Karpas-422 (cell line): ENCODE measurements around the gene KCNQ1. TPM values are rescaled to one million over a fixed set of nuclear protein-coding genes. Genes with fewer than 3 reads are reported as not detected.

ENCODE experiments used
- DNase-seq: peaks from one replicate; pipeline ENCODE4 v3.0.0-alpha.2; 2015
- H2AFZ ChIP-seq: fragments of 200-600 bp; sonication (generic); 2 replicates; pipeline ENCODE4 v1.6.1; 2014; ENCODE audit warnings: antibody characterized with exemption, low read length, mixed read lengths
- H3K27ac ChIP-seq: fragments of 200-600 bp; sonication (generic); 2 replicates; pipeline ENCODE4 v1.5.1; 2014; ENCODE audit warnings: mild to moderate bottlenecking, low read length, moderate library complexity
- H3K27me3 ChIP-seq: fragments of 200-600 bp; sonication (generic); 2 replicates; pipeline ENCODE4 v1.6.1; 2014; ENCODE audit warnings: low read length, mixed read lengths
- H3K36me3 ChIP-seq: fragments of 200-600 bp; sonication (generic); 2 replicates; pipeline ENCODE4 v1.6.1; 2014; ENCODE audit warnings: low read length, mixed read lengths; ENCODE audit not compliant: insufficient read depth
- H3K4me1 ChIP-seq: fragments of 200-600 bp; sonication (generic); 2 replicates; pipeline ENCODE4 v1.6.1; 2014; ENCODE audit warnings: mild to moderate bottlenecking, low read length, mixed read lengths
- H3K4me2 ChIP-seq: fragments of 200-600 bp; sonication (generic); 2 replicates; pipeline ENCODE4 v1.6.1; 2014; ENCODE audit warnings: low read length, low read depth, mild to moderate bottlenecking; ENCODE audit not compliant: poor library complexity, severe bottlenecking
- H3K4me3 ChIP-seq: fragments of 200-600 bp; sonication (generic); 2 replicates; pipeline ENCODE4 v1.5.1; 2014; ENCODE audit warnings: mild to moderate bottlenecking, antibody characterized with exemption, low read length, mixed read lengths
- H3K79me2 ChIP-seq: fragments of 200-600 bp; sonication (generic); 2 replicates; pipeline ENCODE4 v1.6.1; 2014; ENCODE audit warnings: mild to moderate bottlenecking, low read length, mixed read lengths
- H3K9ac ChIP-seq: fragments of 200-600 bp; sonication (generic); 2 replicates; pipeline ENCODE4 v1.6.0; 2014; ENCODE audit warnings: low read length
- H3K9me2 ChIP-seq: fragments of 200-600 bp; sonication (generic), shearing (Covaris generic); replicated peaks from 2 replicates; pipeline ENCODE4 v1.6.0; 2014; ENCODE audit warnings: mild to moderate bottlenecking, low read length, moderate library complexity; ENCODE audit not compliant: insufficient read depth
- H3K9me3 ChIP-seq: fragments of 300-700, 200-600 bp; sonication (generic); 2 replicates; pipeline ENCODE4 v1.6.1; 2014; ENCODE audit warnings: low read length, mixed read lengths
- H4K20me1 ChIP-seq: fragments of 200-600 bp; sonication (generic); 2 replicates; pipeline ENCODE4 v1.6.1; 2014; ENCODE audit warnings: mild to moderate bottlenecking, antibody characterized with exemption, low read length, low read depth; ENCODE audit not compliant: insufficient read depth
- total RNA-seq: library from RNA; depleted of rRNA; stranded (reverse); fragments of >200 nt; shearing (Covaris generic); gene quantifications from 2 replicates; pipeline ENCODE4 v1.2.3, GENCODE V29; 2014; ENCODE audit warnings: low replicate concordance

Gene KCNQ1
- total RNA-seq, 1 experiment from 2014 or later, result not detected

- Histone ChIP-seq H3K9ac (no peak overlapping the region), H3K9me2 (no peaks in the 10 kb centered on the region), H3K27me3 (no peaks in the 10 kb centered on the region), H4K20me1 (no peaks in the 10 kb centered on the region), H2AFZ (no peak overlapping the region), H3K27ac (no peak overlapping the region), H3K9me3 (no peaks in the 10 kb centered on the region), H3K79me2 (no peaks in the 10 kb centered on the region), H3K36me3 (no peaks in the 10 kb centered on the region), H3K4me2 (no peak overlapping the region), H3K4me3 (no peak overlapping the region), H3K4me1 (no peaks in the 10 kb centered on the region)
- DNase-seq, result no peak
Observed at GRCh38 chr11:2577031-2577990, 132.5 kb downstream of the KCNQ1 start.

DNA sequence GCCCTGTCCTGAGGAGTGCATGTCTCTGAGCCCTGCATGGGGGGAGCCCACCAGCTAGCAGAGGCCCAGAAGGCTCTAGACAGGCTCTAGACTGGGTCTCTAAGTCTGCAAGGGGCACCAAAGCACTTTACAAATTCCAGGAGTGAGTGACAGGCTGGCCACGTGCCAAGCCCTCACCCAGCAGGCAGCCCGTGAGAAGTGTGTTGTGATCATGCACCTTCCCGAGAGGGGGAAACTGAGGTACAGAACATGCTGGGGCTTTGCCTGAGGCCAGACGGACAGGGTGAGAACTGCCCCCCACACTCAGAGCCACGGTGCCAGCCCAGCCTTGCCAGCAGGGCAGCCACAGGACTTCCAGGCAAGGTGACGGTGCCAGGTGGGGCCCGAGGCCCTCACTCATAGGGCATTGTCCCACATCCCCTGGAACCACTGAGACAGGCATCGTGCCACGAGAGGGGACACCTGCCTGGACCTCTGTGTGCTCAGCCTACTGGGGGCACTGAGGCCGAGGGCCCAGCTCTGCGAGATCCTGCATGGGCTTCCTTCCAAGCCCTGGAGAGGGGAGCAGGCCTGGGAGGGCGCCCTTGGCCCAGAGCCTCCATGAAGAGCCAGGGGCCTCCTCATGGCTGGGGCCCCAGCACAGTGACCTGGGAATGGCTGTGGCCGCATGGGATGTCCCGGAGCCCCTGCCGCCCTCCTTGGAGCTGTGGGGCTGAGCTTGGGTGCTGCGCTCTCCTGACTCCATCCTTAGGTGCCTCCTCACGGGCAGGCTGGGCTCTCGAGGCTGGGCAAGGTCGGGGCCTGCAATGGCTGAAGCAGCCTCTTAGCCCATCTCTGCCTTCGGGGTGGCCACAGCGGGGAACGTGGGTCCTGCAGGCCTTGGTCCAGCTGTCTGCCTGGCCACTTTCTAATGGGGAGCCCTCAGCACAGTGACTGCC, 133.5 kb downstream of the KCNQ1 start:
- DNase-seq, result no peak
- no peak overlapping the region for H3K27ac ChIP-seq
- H3K9me2 ChIP-seq, result no peaks in the 10 kb centered on the region
- no peaks in the 10 kb centered on the region for H3K27me3 ChIP-seq
- H3K79me2 ChIP-seq, result no peaks in the 10 kb centered on the region
- no peaks in the 10 kb centered on the region for H3K4me1 ChIP-seq
- H3K4me2 ChIP-seq, result no peak overlapping the region
- H3K36me3 ChIP-seq, result no peaks in the 10 kb centered on the region
- H2AFZ ChIP-seq, result no peak overlapping the region
- no peak overlapping the region for H3K4me3 ChIP-seq
- no peaks in the 10 kb centered on the region for H4K20me1 ChIP-seq
- H3K9ac ChIP-seq, result no peak overlapping the region
- H3K9me3 ChIP-seq, result no peaks in the 10 kb centered on the region

DNA sequence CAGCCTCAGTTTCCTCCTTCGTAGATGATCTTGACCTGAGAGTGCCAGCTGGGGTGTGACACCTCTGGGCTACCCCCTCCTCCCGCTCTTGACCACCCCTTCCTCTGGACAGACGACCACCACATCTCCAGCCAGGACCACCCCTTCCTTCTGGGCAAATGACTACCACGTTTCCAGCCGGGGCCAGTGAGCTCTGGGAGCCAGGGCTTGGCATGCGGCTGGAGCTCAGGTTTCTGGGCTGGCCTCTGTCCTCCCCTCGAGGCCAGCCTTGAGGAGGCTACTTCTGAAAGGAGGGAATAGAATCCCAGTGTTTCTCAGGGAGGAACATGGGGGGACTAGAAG, 134.1 kb downstream of the KCNQ1 start:
- no peaks in the 10 kb centered on the region for H3K79me2 ChIP-seq
- H2AFZ ChIP-seq, result no peak overlapping the region
- H3K36me3 ChIP-seq, result no peaks in the 10 kb centered on the region
- no peak overlapping the region for H3K9ac ChIP-seq
- no peak overlapping the region for H3K27ac ChIP-seq
- no peaks in the 10 kb centered on the region for H3K4me1 ChIP-seq
- no peak for DNase-seq
- no peaks in the 10 kb centered on the region for H3K9me3 ChIP-seq
- H3K4me3 ChIP-seq, result no peak overlapping the region
- no peaks in the 10 kb centered on the region for H3K9me2 ChIP-seq
- H4K20me1 ChIP-seq, result no peaks in the 10 kb centered on the region
- H3K4me2 ChIP-seq, result no peak overlapping the region
- H3K27me3 ChIP-seq, result no peaks in the 10 kb centered on the region

DNA sequence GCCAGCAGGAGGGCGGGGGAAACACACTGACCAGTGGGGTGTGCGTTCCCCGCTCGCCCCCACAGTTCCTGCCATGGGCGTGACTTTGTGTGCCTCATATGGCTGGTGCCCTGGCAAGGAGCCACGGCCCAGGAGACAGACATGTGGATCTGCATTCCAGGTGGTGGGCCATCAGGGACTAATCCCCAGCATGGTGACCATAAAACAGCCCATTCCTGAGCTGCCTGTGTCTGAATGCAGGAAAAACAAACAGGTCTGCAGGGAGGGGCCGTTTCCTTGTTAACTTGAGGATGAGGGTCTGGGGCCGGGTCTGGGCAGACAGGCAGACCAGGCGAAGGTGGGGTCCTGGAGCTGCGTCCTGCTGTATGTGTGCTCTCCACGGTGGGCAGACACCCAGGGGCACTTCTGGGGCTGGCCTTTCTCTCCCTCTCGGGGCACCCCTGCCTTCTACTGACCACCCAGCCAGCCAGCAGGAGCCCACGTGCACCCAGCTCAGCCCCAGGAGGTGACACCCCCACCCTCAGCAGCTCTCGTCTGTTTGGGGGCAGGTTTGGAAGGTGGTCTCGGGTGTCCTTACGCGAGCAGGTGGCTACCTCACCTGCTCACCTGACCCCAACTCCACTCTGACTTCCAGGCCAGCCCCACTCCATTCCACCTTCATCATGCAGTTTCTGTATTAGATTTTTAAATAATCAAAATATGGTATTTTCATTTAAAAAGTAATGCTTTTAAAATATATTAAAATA, 134.7 kb downstream of the KCNQ1 start:
- H3K36me3 ChIP-seq, result no peaks in the 10 kb centered on the region
- no peaks in the 10 kb centered on the region for H3K9me3 ChIP-seq
- no peak overlapping the region for H3K4me2 ChIP-seq
- H2AFZ ChIP-seq, result no peak overlapping the region
- H3K79me2 ChIP-seq, result no peaks in the 10 kb centered on the region
- H3K27me3 ChIP-seq, result no peaks in the 10 kb centered on the region
- no peaks in the 10 kb centered on the region for H4K20me1 ChIP-seq
- H3K9me2 ChIP-seq, result no peaks in the 10 kb centered on the region
- H3K4me3 ChIP-seq, result no peak overlapping the region
- no peak for DNase-seq
- no peaks in the 10 kb centered on the region for H3K4me1 ChIP-seq
- no peak overlapping the region for H3K9ac ChIP-seq
- H3K27ac ChIP-seq, result no peak overlapping the region

DNA sequence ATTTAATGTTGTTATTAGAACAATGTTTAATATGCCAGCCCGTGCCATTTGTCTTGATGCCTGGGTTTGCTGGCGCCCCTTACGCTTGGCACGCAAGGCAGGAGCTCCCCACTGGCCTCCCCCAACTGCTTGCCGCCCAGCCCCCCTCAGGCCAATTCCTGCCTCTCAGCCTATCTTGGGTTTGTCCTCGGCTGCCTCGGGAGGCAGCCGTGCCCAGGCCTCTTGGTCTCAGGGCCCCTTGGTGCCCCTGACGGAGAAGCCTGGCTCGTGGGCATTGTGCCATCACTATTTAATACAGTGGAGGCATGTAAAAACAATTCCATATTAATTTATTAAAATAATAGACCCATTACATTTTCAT, 135.2 kb downstream of the KCNQ1 start:
- H3K9me3 ChIP-seq, result no peaks in the 10 kb centered on the region
- no peaks in the 10 kb centered on the region for H4K20me1 ChIP-seq

GRCh38 chr11:2580571-2581001, 135.8 kb downstream of the KCNQ1 start:
- DNase-seq, result no peak

More for the DNA sequence above, 135.2 kb downstream of the KCNQ1 start:
- Histone ChIP-seq H3K27ac (no peak overlapping the region), H3K4me3 (no peak overlapping the region), H3K4me2 (no peak overlapping the region), H3K79me2 (no peaks in the 10 kb centered on the region), H3K9ac (no peak overlapping the region), H3K4me1 (no peaks in the 10 kb centered on the region), H3K36me3 (no peaks in the 10 kb centered on the region), H2AFZ (no peak overlapping the region), H3K9me2 (no peaks in the 10 kb centered on the region), H3K27me3 (no peaks in the 10 kb centered on the region)
- no peak for DNase-seq

GRCh38 chr11:2581151-2581930, 136.5 kb downstream of the KCNQ1 start:
- Histone ChIP-seq H3K27me3 (no peaks in the 10 kb centered on the region), H3K4me2 (no peak overlapping the region), H3K9ac (no peak overlapping the region), H3K9me2 (no peaks in the 10 kb centered on the region), H3K4me3 (no peak overlapping the region), H3K79me2 (no peaks in the 10 kb centered on the region), H2AFZ (no peak overlapping the region), H3K9me3 (no peaks in the 10 kb centered on the region), H3K4me1 (no peaks in the 10 kb centered on the region), H3K36me3 (no peaks in the 10 kb centered on the region), H4K20me1 (no peaks in the 10 kb centered on the region), H3K27ac (no peak overlapping the region)
- no peak for DNase-seq

More at GRCh38 chr11:2580571-2581001, 135.8 kb downstream of the KCNQ1 start:
- H3K4me2 ChIP-seq, result no peak overlapping the region
- H3K9ac ChIP-seq, result no peak overlapping the region
- no peak overlapping the region for H2AFZ ChIP-seq
- no peak overlapping the region for H3K27ac ChIP-seq
- H3K27me3 ChIP-seq, result no peaks in the 10 kb centered on the region
- H3K4me1 ChIP-seq, result no peaks in the 10 kb centered on the region
- no peaks in the 10 kb centered on the region for H3K79me2 ChIP-seq
- H3K36me3 ChIP-seq, result no peaks in the 10 kb centered on the region
- H3K9me2 ChIP-seq, result no peaks in the 10 kb centered on the region
- H3K9me3 ChIP-seq, result no peaks in the 10 kb centered on the region
- H4K20me1 ChIP-seq, result no peaks in the 10 kb centered on the region
- H3K4me3 ChIP-seq, result no peak overlapping the region
